ENCODE results near the gene CD82.
A peak's percentile ranks its signal among the peaks of the same experiment; 100 is the strongest.

The CD82 gene

DNA sequence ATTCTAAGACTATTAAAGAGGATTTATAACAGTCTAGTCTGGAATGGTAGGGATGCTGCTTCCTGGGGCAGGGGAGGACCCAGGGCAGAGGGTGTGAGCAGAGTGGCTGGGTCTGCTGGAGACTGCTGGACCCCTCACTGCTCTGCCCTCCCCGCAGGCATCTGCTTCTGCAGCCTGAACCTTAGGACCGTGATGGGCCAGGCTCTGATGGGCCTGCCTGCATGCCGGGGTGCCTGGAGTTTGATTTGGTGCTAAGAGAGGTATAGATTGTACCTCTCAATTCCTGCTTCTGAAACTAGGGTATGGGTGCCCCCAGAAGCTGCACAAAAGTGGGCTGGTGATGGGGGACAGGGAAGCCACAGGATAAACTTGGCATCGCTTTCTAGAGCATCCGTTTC is 54.9 kb downstream of the CD82 start:
- DNase-seq, result no peak

- DNase-seq, result peak; percentile 73
Observed at GRCh38 chr11:44621140-44621681, 55.7 kb downstream of the CD82 start.

GRCh38 chr11:44621784-44622183 is 56.3 kb downstream of the CD82 start:
- DNase-seq, result peak; percentile 13

DNA sequence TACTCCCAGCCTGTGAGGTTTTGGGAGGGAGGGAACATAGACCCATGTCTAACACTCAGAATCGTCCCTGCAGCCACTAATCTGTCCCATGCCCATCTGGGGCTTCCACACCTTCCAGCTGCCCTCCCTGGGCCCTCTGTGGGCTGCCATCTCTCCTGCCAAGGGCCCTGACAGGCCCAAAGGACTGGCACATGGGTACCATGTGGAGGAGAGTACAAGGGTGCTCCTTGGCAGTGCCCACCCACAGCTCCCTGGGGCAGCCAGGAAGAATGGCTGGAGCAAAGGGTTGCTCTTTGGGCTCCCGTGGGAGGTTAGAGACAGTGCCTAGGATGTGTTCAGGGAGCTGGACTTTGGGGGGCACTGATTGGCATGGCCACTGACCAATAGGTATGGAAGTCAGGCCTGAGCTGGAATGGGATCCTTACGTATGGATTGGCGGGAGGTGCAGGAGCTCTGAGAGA is 56.8 kb downstream of the CD82 start:
- peak; percentile 15 for DNase-seq

DNA sequence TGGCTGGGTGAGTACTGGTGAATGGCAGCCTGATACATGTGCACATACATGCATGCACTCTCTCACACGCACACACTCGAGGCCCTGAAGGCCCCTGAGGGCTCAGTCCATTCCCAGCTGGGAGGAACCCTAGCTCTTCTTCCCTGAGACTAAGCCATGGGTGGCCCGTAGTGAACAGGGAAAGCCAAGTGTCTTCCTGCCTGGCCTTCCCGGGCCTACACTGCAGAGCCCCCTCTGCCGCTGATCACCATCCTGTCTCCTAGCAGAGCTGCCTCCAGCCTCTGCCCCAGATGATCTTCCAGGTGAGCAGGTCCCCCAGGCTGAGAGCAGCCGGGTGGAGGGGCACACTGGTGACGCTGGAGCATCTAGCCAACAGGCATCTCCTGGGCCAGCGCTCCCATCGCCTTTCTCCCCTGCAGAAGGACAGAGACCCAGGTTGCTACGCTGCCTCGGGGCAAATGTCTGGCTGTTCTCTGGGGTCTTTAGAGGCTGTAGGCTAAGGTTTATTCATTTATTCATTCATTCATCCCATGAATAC is 57.3 kb downstream of the CD82 start:
- DNase-seq, result peak; percentile 17

DNA sequence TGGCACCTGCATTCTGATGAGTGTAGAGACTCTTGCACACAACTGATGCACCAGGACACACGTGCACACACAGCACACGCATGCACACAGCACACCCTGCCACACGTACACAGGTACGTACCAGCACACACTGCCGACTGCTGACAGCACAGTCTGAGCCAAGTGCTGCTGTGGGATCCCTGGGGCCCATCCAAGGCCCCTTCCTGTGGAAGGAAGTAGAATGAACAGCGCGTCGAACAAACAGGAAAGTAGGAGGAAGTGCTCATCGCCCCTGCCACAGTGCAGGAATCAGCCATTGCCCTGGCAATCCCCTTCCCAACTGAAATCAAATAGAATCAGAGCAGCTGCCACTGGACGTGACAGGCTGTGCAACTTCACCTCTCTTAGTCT is 57.9 kb downstream of the CD82 start:
- peak; percentile 16 for DNase-seq

GRCh38 chr11:44623731-44624491 is 58.4 kb downstream of the CD82 start:
- DNase-seq, result peak; percentile 13

- DNase-seq, result no peak
Observed at GRCh38 chr11:44624761-44625221, 59.3 kb downstream of the CD82 start.

GRCh38 chr11:44625759-44626523 is 60.5 kb downstream of the CD82 start:
- no peak for DNase-seq

DNA sequence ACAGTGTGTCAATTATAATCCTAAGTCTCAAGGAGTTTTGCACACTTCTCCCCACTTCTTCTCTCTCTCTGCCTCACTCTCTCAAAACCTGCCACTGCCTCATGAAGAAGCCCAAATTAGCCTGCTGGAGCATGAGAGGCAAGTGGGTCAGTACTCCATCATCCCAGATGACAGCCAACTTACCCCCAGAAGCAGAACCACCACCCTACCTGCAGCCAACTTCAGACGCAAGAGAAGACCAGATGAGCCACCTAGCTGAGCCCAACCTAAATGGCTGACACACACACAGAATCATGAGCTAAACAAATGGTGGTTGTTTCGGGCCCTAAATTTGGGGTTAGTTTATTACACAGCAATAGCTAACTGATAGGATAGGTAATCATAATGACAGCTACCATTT is 61.2 kb downstream of the CD82 start:
- no peak for DNase-seq

GRCh38 chr11:44627165-44627789 is 61.8 kb downstream of the CD82 start:
- no peak for DNase-seq

GRCh38 chr11:44627911-44628729 is 62.7 kb downstream of the CD82 start:
- no peak for DNase-seq

DNA sequence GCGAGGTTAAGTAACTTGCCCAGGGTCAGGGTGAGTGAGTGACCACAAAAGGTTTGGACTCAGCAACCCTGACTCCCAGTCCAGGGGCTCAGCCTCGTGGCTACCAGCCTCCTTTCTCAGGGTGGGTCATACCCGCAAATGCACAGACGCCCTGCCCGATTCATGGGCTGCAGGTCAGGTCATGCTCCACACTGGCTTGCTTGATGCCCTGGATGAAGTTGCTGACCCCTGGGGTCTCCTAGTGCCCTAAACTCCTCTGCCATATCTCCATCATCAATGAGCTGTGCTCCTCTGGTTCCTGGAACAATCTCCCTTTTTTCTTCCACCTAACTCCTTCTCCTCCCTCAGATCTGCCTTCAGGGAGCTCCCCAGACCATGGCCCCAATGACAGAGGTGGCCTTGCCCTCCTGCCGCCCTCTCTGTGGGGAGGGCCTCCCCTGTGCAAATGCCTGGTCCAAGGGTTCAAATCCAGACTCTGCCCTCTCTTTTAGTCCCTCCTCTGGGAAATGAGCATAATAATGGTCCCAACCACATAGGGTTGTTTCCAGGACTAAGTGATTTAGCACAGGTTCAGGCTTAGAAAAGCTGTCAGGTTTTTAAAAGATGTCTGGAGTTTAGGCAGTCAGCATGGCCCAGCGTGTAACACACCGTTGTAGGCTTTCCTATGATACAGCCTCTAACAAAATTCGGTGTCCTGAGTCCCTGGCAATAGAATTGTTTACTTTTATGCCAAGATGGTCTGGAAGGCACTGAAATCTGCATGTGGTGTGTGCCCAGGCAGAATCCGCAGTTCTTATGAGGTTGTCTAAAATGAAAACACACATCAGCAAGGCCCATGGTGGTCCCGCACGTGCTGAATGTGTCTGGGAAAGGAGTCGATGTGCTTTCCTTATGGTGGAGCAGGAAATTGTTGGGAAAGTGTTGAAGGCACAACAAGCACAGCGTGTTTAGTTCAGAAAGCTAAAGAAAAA is 63.6 kb downstream of the CD82 start:
- DNase-seq, result no peak

GRCh38 chr11:44629732-44630345 is 64.4 kb downstream of the CD82 start:
- DNase-seq, result no peak

GRCh38 chr11:44630511-44631210 is 65.2 kb downstream of the CD82 start:
- no peak for DNase-seq

GRCh38 chr11:44631831-44632230 is 66.4 kb downstream of the CD82 start:
- no peak for DNase-seq

DNA sequence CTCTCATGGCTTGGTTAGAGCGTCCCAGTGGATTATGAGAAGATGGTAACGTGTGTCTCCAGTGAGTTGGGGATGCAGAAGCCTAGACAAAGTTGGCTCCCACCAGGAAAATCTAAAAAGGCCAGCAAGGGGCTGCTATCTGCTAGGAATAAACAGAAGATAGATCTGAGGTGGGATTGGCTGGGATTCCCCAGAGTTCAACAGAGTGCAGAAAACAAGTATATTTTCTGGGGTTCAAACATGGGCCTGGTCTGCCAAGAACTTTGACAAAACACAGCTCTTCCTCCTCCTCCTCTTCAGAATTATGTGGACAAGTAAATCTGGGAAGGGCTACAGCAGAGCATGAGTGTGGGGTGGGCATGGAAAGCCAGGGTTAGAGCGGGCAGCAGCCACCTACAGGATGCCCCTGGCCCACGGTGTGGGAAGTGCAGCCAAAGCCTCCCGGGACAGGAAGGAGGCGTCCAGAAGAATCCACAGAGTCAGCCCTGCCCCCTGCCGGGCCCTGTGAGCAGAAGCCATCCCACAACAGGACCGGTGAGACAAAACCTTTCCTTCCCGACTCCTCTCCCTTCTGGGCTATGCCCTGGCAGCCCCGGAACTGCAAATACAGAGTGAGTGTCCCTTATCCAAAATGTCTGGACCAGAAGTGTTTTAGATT is 67.1 kb downstream of the CD82 start:
- no peak for DNase-seq

DNA sequence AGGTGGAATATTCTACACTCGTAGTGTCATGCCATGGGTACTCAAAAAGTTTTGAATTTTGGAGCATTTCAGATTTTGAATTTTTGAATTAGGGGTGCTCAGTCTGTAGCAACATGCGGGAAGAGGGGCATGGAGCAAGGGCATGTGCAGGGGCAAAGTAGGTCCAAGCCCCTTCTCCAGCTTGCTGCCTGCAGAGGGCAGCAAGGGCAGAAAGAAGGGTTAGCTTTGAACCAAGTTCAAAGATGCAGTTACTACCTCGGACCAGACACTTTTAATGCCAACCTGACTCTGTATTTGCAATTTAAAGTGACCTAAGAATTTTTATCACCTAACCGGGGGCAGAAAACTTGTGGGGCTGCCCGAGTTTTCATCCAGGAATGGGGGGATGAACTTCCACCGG is 68.2 kb downstream of the CD82 start:
- no peak for DNase-seq

Data from activated T-cell treated with anti-CD3 and anti-CD28 coated beads, Interleukin-2, amount 50 U/mL, for 1 hour (primary cell).